Tibial artery (tissue), 4 donors: ENCODE measurements around the gene PICALM.

Experiments used
- DNase-seq, 2 donors: peaks; one replicate each; pipeline ENCODE4 v3.0.0-alpha.2; 2019
- H3K27ac ChIP-seq, 2 donors: fragments of 200-600 bp; sonication (generic) in 1 of 2; 1 replicate in 1 of 2; 2 replicates in 1 of 2; pipeline ENCODE4 v1.5.1; 2018 to 2019; ENCODE audit warnings: mild to moderate bottlenecking in 1 of 2
- H3K27me3 ChIP-seq, 2 donors: fragments of 200-600 bp; sonication (generic) in 1 of 2; one replicate each; pipeline versions ENCODE4 v1.5.1 to v1.6.0; 2016 to 2019
- H3K36me3 ChIP-seq, 3 donors: fragments of 200-600 bp; sonication (generic) in 2 of 3; one replicate each; pipeline ENCODE4 v1.5.1; 2016 to 2019; ENCODE audit warnings: mild to moderate bottlenecking in 2 of 3
- H3K4me1 ChIP-seq, 4 donors: fragments of 200-600 bp; sonication (generic) in 2 of 4; 1 replicate in 3 of 4; 2 replicates in 1 of 4; pipeline ENCODE4 v1.5.1; 2016 to 2019
- H3K4me3 ChIP-seq, 2 donors: fragments of 200-600 bp; sonication (generic) in 1 of 2; 1 replicate in 1 of 2; 2 replicates in 1 of 2; pipeline ENCODE4 v1.5.1; 2018 to 2019; ENCODE audit warnings: mild to moderate bottlenecking in 2 of 2
- H3K9me3 ChIP-seq, 3 donors: fragments of 200-600 bp; sonication (generic) in 1 of 3; one replicate each; pipeline ENCODE4 v1.5.1; 2016 to 2019
- CTCF ChIP-seq, 2 experiments: fragments of 200-600 bp in 1 of 2; fragments of 450-650 bp in 1 of 2; IDR thresholded peaks; one replicate each; pipeline ENCODE4 v1.5.1; 2017 to 2019; ENCODE audit warnings: antibody characterized with exemption in 2 of 2, mild to moderate bottlenecking in 1 of 2, moderate library complexity in 1 of 2
- intact Hi-C: fragments of 100-400 bp; cut with DNase I; formaldehyde crosslinking; loops from one replicate; pipeline ENCODE4 v1.15.0; 2023; ENCODE audit warnings: low total_unique reads

The PICALM gene

GRCh38 chr11:86068951-86069407 is at the start of gene PICALM:
TSS of gene PICALM (minus strand) at chr11:86069084. CDS start at chr11:86068780, 304 bp downstream.
- Histone ChIP-seq H3K9me3 (no peaks in the 10 kb centered on the region), H3K4me1 (peaks cover 0 to 38% (median 16%) of the 10 kb centered on the region in 4 donors), H3K27ac (peak within 1 kb of the TSS; percentile 94 to 97), H3K4me3 (peak within 1 kb of the TSS; percentile 78 to 85), H3K27me3 (no peaks in the 10 kb centered on the region), H3K36me3 (no peaks in the 10 kb centered on the region)
- peak in 1 of 2 experiments; percentile 20 for TF ChIP-seq CTCF (IDR thresholded peaks at IDR 0.05)
- peak; percentile 98 to 99 for DNase-seq
- intact Hi-C loops, result no loop called here

- H3K36me3 ChIP-seq, result no peaks in the 10 kb centered on the region
- DNase-seq, result no peak
- TF ChIP-seq CTCF (IDR thresholded peaks at IDR 0.05), result no peak
- H3K4me3 ChIP-seq, result no peak overlapping the region
- intact Hi-C loops, result no loop called here
- no peaks in the 10 kb centered on the region for H3K27me3 ChIP-seq
- peaks cover 0 to 30% (median 6%) of the 10 kb centered on the region in 4 donors for H3K4me1 ChIP-seq
- peak overlapping the region in 1 of 2 donors; percentile 16 for H3K27ac ChIP-seq
- no peaks in the 10 kb centered on the region for H3K9me3 ChIP-seq
Measured at GRCh38 chr11:86118253-86118652, 49.4 kb upstream of the PICALM start.

- TF ChIP-seq CTCF (IDR thresholded peaks at IDR 0.05), result no peak
- intact Hi-C loops, result no loop called here
- H3K4me3 ChIP-seq, result no peak overlapping the region
- no peaks in the 10 kb centered on the region for H3K36me3 ChIP-seq
- H3K4me1 ChIP-seq, result peaks cover 0 to 25% (median 4%) of the 10 kb centered on the region in 4 donors
- no peaks in the 10 kb centered on the region for H3K9me3 ChIP-seq
- H3K27me3 ChIP-seq, result no peaks in the 10 kb centered on the region
- no peak overlapping the region for H3K27ac ChIP-seq
- DNase-seq, result no peak
Measured at GRCh38 chr11:86117712-86118063, 48.8 kb upstream of the PICALM start.

- peaks cover 0 to 25% (median 4%) of the 10 kb centered on the region in 4 donors for H3K4me1 ChIP-seq
- DNase-seq, result no peak
- H3K36me3 ChIP-seq, result no peaks in the 10 kb centered on the region
- no peaks in the 10 kb centered on the region for H3K9me3 ChIP-seq
- intact Hi-C loops, result no loop called here
- H3K4me3 ChIP-seq, result no peak overlapping the region
- no peak for TF ChIP-seq CTCF (IDR thresholded peaks at IDR 0.05)
- no peaks in the 10 kb centered on the region for H3K27me3 ChIP-seq
- H3K27ac ChIP-seq, result no peak overlapping the region
Measured at GRCh38 chr11:86117001-86117711, 48.3 kb upstream of the PICALM start.

GRCh38 chr11:86116386-86116726 is 47.5 kb upstream of the PICALM start:
- no peak overlapping the region for H3K4me3 ChIP-seq
- intact Hi-C loops, result no loop called here
- no peak for TF ChIP-seq CTCF (IDR thresholded peaks at IDR 0.05)
- no peak overlapping the region for H3K27ac ChIP-seq
- no peaks in the 10 kb centered on the region for H3K36me3 ChIP-seq
- no peaks in the 10 kb centered on the region for H3K27me3 ChIP-seq
- no peak for DNase-seq
- H3K9me3 ChIP-seq, result no peaks in the 10 kb centered on the region
- peaks cover 0 to 25% (median 4%) of the 10 kb centered on the region in 4 donors for H3K4me1 ChIP-seq
